K562 (cell line): Measurements from ENCODE around the gene BRWD1. TPM values are rescaled to one million over a fixed set of nuclear protein-coding genes. Genes with fewer than 3 reads are reported as not detected.

Source experiments
- ATAC-seq: fragments of 200-7000 bp; cut with Tn5 transposase; 3 replicates; pipeline ENCODE4 v1.9.1; 2020; ENCODE audit warnings: moderate library complexity
- BruUV-seq: library from RNA; stranded (reverse); fragments of 400-500 nt; replicated peaks from 2 replicates; lab custom pipeline; 2021; lab: Mats Ljungman, UMichigan
- CTCF ChIA-PET: fragments of 300-600 bp; formaldehyde crosslinking; extraction: SDS; loops from one replicate; lab custom pipeline; 2021; ENCODE audit warnings: low intra/inter-chr PET ratio; lab: Yijun Ruan, JAX
- POLR2A ChIA-PET: fragments of 300-600, 350-650 bp; sonication (Branson Sonifier 250); formaldehyde crosslinking; extraction: SDS; loops from one replicate; lab custom pipeline; 2021; ENCODE audit warnings: antibody characterized with exemption, inconsistent platforms; lab: Yijun Ruan, JAX
- DNase-seq, 4 experiments: peaks; one replicate each; pipeline versions ENCODE4 v3.0.0 to v3.0.0-alpha.2; 2011 to 2018; ENCODE audit warnings: low spot score in 3 of 4, mixed read lengths in 3 of 4; ENCODE audit errors: extremely low read depth in 1 of 4
- FAIRE-seq: peaks from 2 replicates; lab custom pipeline; 2011; peaks lifted over from hg19 to GRCh38; lab: Jason Lieb, UNC
- H2AFZ ChIP-seq: 2 replicates; pipeline ENCODE4 v1.6.0; 2011; ENCODE audit warnings: low read depth, low read length, control low read depth, inconsistent platforms
- H3K27ac ChIP-seq: fragments of 200-600 bp; 3 replicates; pipeline ENCODE4 v1.8.0; 2011; ENCODE audit warnings: low read depth, mild to moderate bottlenecking, control low read depth, inconsistent platforms, low read length, moderate library complexity, mixed read lengths; ENCODE audit errors: extremely low read depth
- H3K27me3 ChIP-seq, 2 experiments: fragments of 300-600 bp in 1 of 2; 2 replicates in 1 of 2; 3 replicates in 1 of 2; pipeline versions ENCODE4 v1.6.0 to v1.8.0; 2011; ENCODE audit warnings: inconsistent platforms in 2 of 2, low read length in 2 of 2, mild to moderate bottlenecking in 1 of 2, mixed read lengths in 1 of 2, moderate library complexity in 1 of 2; ENCODE audit not compliant: control insufficient read depth in 2 of 2, insufficient read depth in 2 of 2
- H3K36me3 ChIP-seq: fragments of 300-600 bp; 3 replicates; pipeline ENCODE4 v1.8.0; 2011; ENCODE audit warnings: mild to moderate bottlenecking, low read length, inconsistent platforms; ENCODE audit not compliant: control insufficient read depth, insufficient read depth
- H3K4me1 ChIP-seq, 2 experiments: fragments of 200-600 bp in 1 of 2; replicated peaks in 1 of 2; 2 replicates in 1 of 2; 3 replicates in 1 of 2; pipeline versions ENCODE4 v1.5.1 to v1.8.0; 2011; ENCODE audit warnings: inconsistent platforms in 2 of 2, low read length in 2 of 2, mild to moderate bottlenecking in 1 of 2, mixed read lengths in 1 of 2, moderate library complexity in 1 of 2; ENCODE audit not compliant: control insufficient read depth in 2 of 2, insufficient read depth in 2 of 2
- H3K4me2 ChIP-seq: 2 replicates; pipeline ENCODE4 v1.6.1; 2011; ENCODE audit warnings: low read length, control low read depth, inconsistent platforms, mixed read lengths; ENCODE audit not compliant: insufficient read depth
- H3K4me3 ChIP-seq: fragments of 200-600 bp; sonication (generic), shearing (Covaris generic); 2 replicates; pipeline ENCODE4 v1.5.1; 2016; ENCODE audit warnings: control low read depth, inconsistent platforms
- H3K79me2 ChIP-seq: fragments of 200-600 bp; 3 replicates; pipeline ENCODE4 v1.8.0; 2011; ENCODE audit warnings: low read length, inconsistent platforms; ENCODE audit not compliant: control insufficient read depth, insufficient read depth
- H3K9ac ChIP-seq, 2 experiments: 2 replicates each; pipeline versions ENCODE4 v1.6.0 to v1.6.1; 2011; ENCODE audit warnings: low read depth in 2 of 2, low read length in 2 of 2, control low read depth in 1 of 2, inconsistent platforms in 1 of 2, mild to moderate bottlenecking in 1 of 2, mixed read lengths in 1 of 2; ENCODE audit not compliant: insufficient read depth in 1 of 2
- H3K9me1 ChIP-seq: one replicate; pipeline ENCODE4 v1.6.0; 2011; ENCODE audit warnings: inconsistent platforms, mild to moderate bottlenecking, low read length, moderate library complexity; ENCODE audit not compliant: control insufficient read depth, insufficient read depth
- H3K9me3 ChIP-seq: replicated peaks from 2 replicates; pipeline ENCODE4 v1.5.1; 2011; ENCODE audit warnings: low read depth, low read length, inconsistent platforms; ENCODE audit not compliant: control insufficient read depth, insufficient read depth
- H4K20me1 ChIP-seq: replicated peaks from 2 replicates; pipeline ENCODE4 v1.6.1; 2011; ENCODE audit warnings: low read length, inconsistent platforms, mixed read lengths; ENCODE audit not compliant: control insufficient read depth, insufficient read depth
- CBFA2T3 ChIP-seq: fragments of 450-650 bp; IDR thresholded peaks from 2 replicates; pipeline ENCODE4 v1.6.1; 2017
- CEBPB ChIP-seq: fragments of 450-650 bp; IDR thresholded peaks from 2 replicates; pipeline ENCODE4 v1.6.1; 2016; ENCODE audit warnings: missing genetic modification characterization, missing compliant biosample characterization
- CHCHD3 ChIP-seq: fragments of 250-450 bp; sonication (Bioruptor Pico); IDR thresholded peaks from 2 replicates; pipeline ENCODE4 v2.1.2; 2022; ENCODE audit warnings: mild to moderate bottlenecking
- FOXA1 ChIP-seq: fragments of 450-650 bp; IDR thresholded peaks from 2 replicates; pipeline ENCODE4 v1.6.1; 2016; ENCODE audit warnings: mild to moderate bottlenecking, borderline replicate concordance
- FOXA3 ChIP-seq, 2 experiments: fragments of 450-650 bp in 1 of 2; sonication (generic) in 1 of 2; formaldehyde crosslinking; IDR thresholded peaks in 1 of 2; conservative IDR thresholded peaks in 1 of 2; 2 replicates each; pipeline versions ENCODE4 v1.4.0 to v1.8.0; 2020 to 2022; ENCODE audit warnings: mild to moderate bottlenecking in 2 of 2, missing genetic modification reagents in 1 of 2
- GATAD2A ChIP-seq: fragments of 450-650 bp; IDR thresholded peaks from 2 replicates; pipeline ENCODE4 v1.6.1; 2017
- GTF2E2 ChIP-seq: fragments of 200-800 bp; sonication (Bioruptor generic); IDR thresholded peaks from 2 replicates; pipeline ENCODE4 v1.6.1; 2016; ENCODE audit warnings: missing genetic modification characterization, missing compliant biosample characterization
- HLTF ChIP-seq: fragments of 450-650 bp; IDR thresholded peaks from 2 replicates; pipeline ENCODE4 v1.6.1; 2016
- MEF2D ChIP-seq: conservative IDR thresholded peaks from 2 replicates; pipeline ENCODE4 v1.6.1; 2016; ENCODE audit warnings: low read depth, missing genetic modification characterization, missing compliant biosample characterization
- MTA2 ChIP-seq: fragments of 450-650 bp; IDR thresholded peaks from 2 replicates; pipeline ENCODE4 v1.6.1; 2016; ENCODE audit warnings: low read depth
- NR2C1 ChIP-seq, 2 experiments: fragments of 450-650 bp; IDR thresholded peaks; 2 replicates each; pipeline ENCODE4 v1.6.1; 2017; ENCODE audit warnings: mild to moderate bottlenecking in 2 of 2, antibody characterized with exemption in 1 of 2, inconsistent platforms in 1 of 2, missing compliant biosample characterization in 1 of 2, missing genetic modification characterization in 1 of 2
- OTX1 ChIP-seq: fragments of 450-650 bp; formaldehyde crosslinking; IDR thresholded peaks from 2 replicates; pipeline ENCODE4 v1.4.0; 2022; ENCODE audit warnings: mild to moderate bottlenecking
- SIN3A ChIP-seq, 2 experiments: fragments of 150-350 bp in 1 of 2; IDR thresholded peaks; 2 replicates each; pipeline ENCODE4 v1.6.1; 2011 to 2016; ENCODE audit warnings: borderline replicate concordance in 2 of 2, low read depth in 2 of 2, low read length in 2 of 2, mild to moderate bottlenecking in 2 of 2, moderate library complexity in 2 of 2; ENCODE audit not compliant: control insufficient read depth in 1 of 2
- STAG1 ChIP-seq: sonication (generic); formaldehyde crosslinking; IDR thresholded peaks from 2 replicates; pipeline ENCODE4 v1.5.0; 2020; ENCODE audit warnings: missing genetic modification reagents, borderline replicate concordance
- USF2 ChIP-seq: sonication (generic); formaldehyde crosslinking; IDR thresholded peaks from 2 replicates; pipeline ENCODE4 v1.5.0; 2020; ENCODE audit warnings: missing genetic modification reagents
- ZBTB1 ChIP-seq: sonication (generic); formaldehyde crosslinking; IDR thresholded peaks from 2 replicates; pipeline ENCODE4 v1.8.1; 2023; ENCODE audit warnings: missing genetic modification reagents, low read depth, mild to moderate bottlenecking, borderline replicate concordance
- ZBTB33 ChIP-seq: sonication (generic); formaldehyde crosslinking; IDR thresholded peaks from 2 replicates; pipeline ENCODE4 v1.8.1; 2023; ENCODE audit warnings: mild to moderate bottlenecking, missing genetic modification reagents
- ZBTB49 ChIP-seq: sonication (generic); formaldehyde crosslinking; IDR thresholded peaks from 2 replicates; pipeline ENCODE4 v1.8.0; 2022; ENCODE audit warnings: missing genetic modification reagents, mild to moderate bottlenecking, borderline replicate concordance
- ZNF217 ChIP-seq: sonication (generic); formaldehyde crosslinking; IDR thresholded peaks from 2 replicates; pipeline ENCODE4 v1.8.0; 2022; ENCODE audit warnings: mild to moderate bottlenecking, missing genetic modification reagents
- ZNF785 ChIP-seq: fragments of 250-450 bp; sonication (Bioruptor Pico); IDR thresholded peaks from 2 replicates; pipeline ENCODE4 v1.4.0; 2020; ENCODE audit warnings: mild to moderate bottlenecking
- WGBS: fragments of 100-300 bp; shearing (Covaris generic); methylation state at CpG from one replicate; pipeline ENCODE4 v1.1.6; 2016; ENCODE audit warnings: low coverage, mixed read lengths; ENCODE audit not compliant: insufficient coverage; ENCODE audit errors: missing lambda C conversion rate; 5-methylcytosine and 5-hydroxymethylcytosine counted together
- in situ Hi-C: fragments of 300-500 bp; cut with MboI; formaldehyde crosslinking; loops from 4 replicates; pipeline ENCODE4 v1.15.0; 2018; ENCODE audit warnings: inconsistent platforms, mixed read lengths
- intact Hi-C: fragments of 100-400 bp; cut with micrococcal nuclease; formaldehyde crosslinking; loops from 2 replicates; pipeline ENCODE4 v1.14.2; 2022
- polyA plus RNA-seq, 8 experiments: library from polyadenylated mRNA; depleted of rRNA in 4 of 8; stranded (reverse) in 5 of 8; unstranded in 3 of 8; fragments of >200 nt; fragmentation: Nextera tagmentation in 2 of 8; fragmentation: Illumina TruSeq in 1 of 8; extraction: Ambion mirVana in 2 of 8; extraction: Trizol in 1 of 8; gene quantifications; 2 replicates each; pipeline versions ENCODE4 v1.2.1 to v1.2.3, GENCODE V29; 2011 to 2014; ENCODE audit warnings: inconsistent platforms in 1 of 8, missing spikeins in 1 of 8
- total RNA-seq, 7 experiments: library from RNA; depleted of rRNA in 6 of 7; stranded (reverse); fragments of >200 nt in 6 of 7; fragmentation: Illumina TruSeq in 2 of 7; extraction: Trizol in 2 of 7; gene quantifications; 2 replicates each; pipeline versions ENCODE4 v1.2.1 to v1.2.3, GENCODE V29; 2011 to 2021; ENCODE audit warnings: low replicate concordance in 1 of 7

BRWD1 gene
- total and polyA plus RNA-seq, 9 of the 15 experiments (the other 6 are each of a cell fraction or from before 2014, with no cell fraction given) = 10.1 to 60.2 (median 34.1) TPM

DNA sequence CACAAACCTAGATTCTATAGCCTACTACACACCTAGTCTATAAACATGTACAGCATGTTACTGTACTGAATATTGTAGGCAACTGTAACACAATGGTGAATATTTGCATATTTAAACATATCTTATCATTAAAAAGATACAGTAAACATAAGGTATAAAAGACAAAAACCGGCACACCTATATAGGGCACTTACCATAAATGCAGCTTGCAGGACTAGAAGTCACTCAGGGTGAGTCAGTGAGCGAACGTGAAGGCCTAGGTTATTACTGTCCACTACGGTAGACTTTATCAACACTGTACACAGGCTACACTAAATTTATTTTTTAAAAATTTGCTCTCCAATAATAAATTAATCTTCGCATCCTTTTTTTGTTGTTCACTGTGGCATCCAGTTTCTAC, 143.5 kb downstream of the BRWD1 start:
- H3K9me3 ChIP-seq = no peaks in the 10 kb centered on the region; the same call in 1 of the 2 replicates
- ChIA-PET POLR2A (interaction anchor here (0.6 to 3.2 kb wide), 4 partner anchors 14 to 472 kb away, joined by 3 to 18 read pairs (median 4); partner anchors contain the start of gene PSMG1), CTCF (no interaction called here)
- no TSS peak for BruUV-seq
- H3K9ac ChIP-seq = no peak overlapping the region
- H3K27ac ChIP-seq = no peak overlapping the region
- no peaks in the 10 kb centered on the region for H3K27me3 ChIP-seq
- H3K36me3 ChIP-seq = peaks cover 50% of the 10 kb centered on the region
- intact Hi-C loops = no loop called here
- in situ Hi-C loops = no loop called here
- no peaks in the 10 kb centered on the region for H3K79me2 ChIP-seq
- no peak overlapping the region for H3K4me2 ChIP-seq
- H4K20me1 ChIP-seq = no peaks in the 10 kb centered on the region; the same call in 1 of the 2 replicates
- H3K4me3 ChIP-seq = no peak overlapping the region
- no peaks in the 10 kb centered on the region for H3K4me1 ChIP-seq
- no peak overlapping the region for H2AFZ ChIP-seq
- WGBS = 98% methylated on average over 5 of the region's 5 CpGs
- H3K9me1 ChIP-seq = no peaks in the 10 kb centered on the region
- no peak for DNase-seq
- no peak for ATAC-seq
- FAIRE-seq = no peak
- TF ChIP-seq HLTF (no peak), MEF2D (no peak), ZBTB33 (CRISPR knock-in tag) (no peak), ZNF217 (no peak), CHCHD3 (CRISPR knock-in tag) (no peak), CBFA2T3 (no peak), MTA2 (no peak), STAG1 (CRISPR knock-in tag) (no peak), USF2 (no peak), ZBTB49 (CRISPR knock-in tag) (no peak), ZBTB1 (CRISPR knock-in tag) (no peak), FOXA1 (no peak), FOXA3 (CRISPR knock-in tag; conservative IDR thresholded peaks at IDR 0.05 in 1 of 2, IDR thresholded peaks at IDR 0.05 in 1 of 2) (no peak), GTF2E2 (tag) (no peak), CEBPB (no peak), GATAD2A (no peak), SIN3A (IDR thresholded peaks at IDR 0.05; ENCODE audit: borderline replicate concordance in 2 of 2, control insufficient read depth in 1 of 2, low read depth in 2 of 2, low read length in 2 of 2) (no peak), NR2C1 (IDR thresholded peaks at IDR 0.05) (no peak), NR2C1 (tag; IDR thresholded peaks at IDR 0.05) (no peak), ZNF785 (no peak), OTX1 (CRISPR knock-in tag) (no peak)
